ENCODE measurements around the gene ZFYVE16. TPM values are rescaled to one million over a fixed set of nuclear protein-coding genes. Genes with fewer than 3 reads are reported as not detected.
"Not testable (repeated sequence)": the region's sequence is repeated elsewhere in the genome, so short reads cannot be mapped to it uniquely, and the experiment has no call there.

Gene ZFYVE16
- total and polyA plus RNA-seq, 2 donors from 2014 or later, result 10.2 to 39.4 TPM

GRCh38 chr5:80491296-80491695 lies 83.4 kb downstream of the ZFYVE16 start:
- intact Hi-C loops (cut with DNase I), result no loop called here
- H3K4me1 ChIP-seq (ENCODE audit: control insufficient read depth in 2 of 3, insufficient read depth in 2 of 3, low read depth in 1 of 3, low read length in 3 of 3), result peaks cover 0 to 5% (median 0%) of the 10 kb centered on the region in 3 donors
- H3K9me3 ChIP-seq (ENCODE audit: control insufficient read depth in 2 of 3, insufficient read depth in 1 of 3, low read length in 3 of 3), result peaks cover 0 to 6% (median 0%) of the 10 kb centered on the region in 3 donors
- H3K27ac ChIP-seq (ENCODE audit: low read depth in 2 of 2, low read length in 2 of 2), result no peak overlapping the region
- H3K4me3 ChIP-seq (ENCODE audit: low read length in 3 of 3), result no peak overlapping the region
- FAIRE-seq (no peak), DNase-seq (no peak)
- no peaks in the 10 kb centered on the region for H3K36me3 ChIP-seq (ENCODE audit: control insufficient read depth in 2 of 3, insufficient read depth in 3 of 3, low read length in 3 of 3)
- H3K9ac ChIP-seq (ENCODE audit: low read length in 3 of 3), result no peak overlapping the region
- no peak for TF ChIP-seq CTCF (IDR thresholded peaks at IDR 0.05; ENCODE audit: borderline replicate concordance, extremely low read depth, insufficient read depth)
- no peaks in the 10 kb centered on the region for H3K27me3 ChIP-seq (ENCODE audit: control insufficient read depth, insufficient read depth, low read length)

GRCh38 chr5:80492741-80493140 lies 84.9 kb downstream of the ZFYVE16 start:
- intact Hi-C loops (cut with DNase I), result no loop called here
- no peak overlapping the region for H3K9ac ChIP-seq (ENCODE audit: low read length in 3 of 3)

GRCh38 chr5:80493443-80493842 lies 85.6 kb downstream of the ZFYVE16 start:
- intact Hi-C loops (cut with DNase I); DNase-seq; H3K27ac ChIP-seq (ENCODE audit: low read depth in 2 of 2, low read length in 2 of 2): not testable (repeated sequence)

More at GRCh38 chr5:80492741-80493140, 84.9 kb downstream of the ZFYVE16 start:
- Histone ChIP-seq H3K27me3 (ENCODE audit: control insufficient read depth, insufficient read depth, low read length) (no peaks in the 10 kb centered on the region), H3K27ac (ENCODE audit: low read depth in 2 of 2, low read length in 2 of 2) (no peak overlapping the region), H3K9me3 (ENCODE audit: control insufficient read depth in 2 of 3, insufficient read depth in 1 of 3, low read length in 3 of 3) (peaks cover 0 to 6% (median 0%) of the 10 kb centered on the region in 3 donors), H3K4me3 (ENCODE audit: low read length in 3 of 3) (no peak overlapping the region), H3K4me1 (ENCODE audit: control insufficient read depth in 2 of 3, insufficient read depth in 2 of 3, low read depth in 1 of 3, low read length in 3 of 3) (peaks cover 0 to 5% (median 0%) of the 10 kb centered on the region in 3 donors), H3K36me3 (ENCODE audit: control insufficient read depth in 2 of 3, insufficient read depth in 3 of 3, low read length in 3 of 3) (no peaks in the 10 kb centered on the region)
- TF ChIP-seq CTCF (IDR thresholded peaks at IDR 0.05; ENCODE audit: borderline replicate concordance, extremely low read depth, insufficient read depth), result no peak
- DNase-seq, result no peak
- FAIRE-seq, result no peak

GRCh38 chr5:80495891-80496290 lies 88.0 kb downstream of the ZFYVE16 start:
- H3K9me3 ChIP-seq (ENCODE audit: control insufficient read depth in 2 of 3, insufficient read depth in 1 of 3, low read length in 3 of 3), result peaks cover 0 to 6% (median 0%) of the 10 kb centered on the region in 3 donors
- no peaks in the 10 kb centered on the region for H3K27me3 ChIP-seq (ENCODE audit: control insufficient read depth, insufficient read depth, low read length)
- H3K9ac ChIP-seq (ENCODE audit: low read length in 3 of 3), result no peak overlapping the region
- no peak for TF ChIP-seq CTCF (IDR thresholded peaks at IDR 0.05; ENCODE audit: borderline replicate concordance, extremely low read depth, insufficient read depth)
- no peaks in the 10 kb centered on the region for H3K36me3 ChIP-seq (ENCODE audit: control insufficient read depth in 2 of 3, insufficient read depth in 3 of 3, low read length in 3 of 3)
- no peak for DNase-seq
- no peak for FAIRE-seq
- H3K4me1 ChIP-seq (ENCODE audit: control insufficient read depth in 2 of 3, insufficient read depth in 2 of 3, low read depth in 1 of 3, low read length in 3 of 3), result no peaks in the 10 kb centered on the region
- H3K4me3 ChIP-seq (ENCODE audit: low read length in 3 of 3), result no peak overlapping the region
- intact Hi-C loops (cut with DNase I), result no loop called here
- H3K27ac ChIP-seq (ENCODE audit: low read depth in 2 of 2, low read length in 2 of 2), result no peak overlapping the region

More at GRCh38 chr5:80493443-80493842, 85.6 kb downstream of the ZFYVE16 start:
- not testable (repeated sequence) for FAIRE-seq; H3K4me3 ChIP-seq (ENCODE audit: low read length in 3 of 3); H3K4me1 ChIP-seq (ENCODE audit: control insufficient read depth in 2 of 3, insufficient read depth in 2 of 3, low read depth in 1 of 3, low read length in 3 of 3); H3K36me3 ChIP-seq (ENCODE audit: control insufficient read depth in 2 of 3, insufficient read depth in 3 of 3, low read length in 3 of 3); H3K9me3 ChIP-seq (ENCODE audit: control insufficient read depth in 2 of 3, insufficient read depth in 1 of 3, low read length in 3 of 3); H3K27me3 ChIP-seq (ENCODE audit: control insufficient read depth, insufficient read depth, low read length); H3K9ac ChIP-seq (ENCODE audit: low read length in 3 of 3)

Measured in kidney (tissue), 14 donors.